Embryonic facial prominence (tissue), 1 donor: ENCODE measurements around the gene NAA38.
"Not testable (repeated sequence)": the region's sequence is repeated elsewhere in the genome, so short reads cannot be mapped to it uniquely, and the experiment has no call there.

Source experiments
- DNase-seq: peaks from one replicate; pipeline ENCODE4 v3.0.0-alpha.2; 2016; ENCODE audit errors: extremely low spot score

Gene NAA38

GRCh38 chr17:7824021-7824924 is 33.1 kb downstream of the NAA38 start:
- DNase-seq, result no peak

DNA sequence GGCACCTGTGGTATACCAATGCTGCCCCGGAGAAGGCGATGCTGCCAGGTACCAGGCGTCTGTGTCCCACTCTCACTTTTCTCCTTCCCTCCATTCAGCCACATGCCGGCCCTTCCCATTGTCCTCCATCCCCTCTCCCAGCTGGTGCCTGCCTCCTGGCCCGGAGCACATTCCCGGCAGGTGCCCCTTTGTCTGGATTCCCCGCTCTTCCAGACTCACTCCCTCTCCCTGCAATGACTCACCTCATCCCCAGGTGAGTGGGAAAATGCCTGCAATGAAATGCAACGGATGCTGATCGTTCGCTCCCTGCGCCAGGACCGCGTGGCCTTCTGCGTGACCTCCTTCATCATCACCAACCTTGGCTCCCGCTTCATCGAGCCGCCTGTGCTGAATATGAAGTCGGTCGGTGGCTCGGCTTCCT is 33.8 kb downstream of the NAA38 start:
- DNase-seq, result no peak

DNA sequence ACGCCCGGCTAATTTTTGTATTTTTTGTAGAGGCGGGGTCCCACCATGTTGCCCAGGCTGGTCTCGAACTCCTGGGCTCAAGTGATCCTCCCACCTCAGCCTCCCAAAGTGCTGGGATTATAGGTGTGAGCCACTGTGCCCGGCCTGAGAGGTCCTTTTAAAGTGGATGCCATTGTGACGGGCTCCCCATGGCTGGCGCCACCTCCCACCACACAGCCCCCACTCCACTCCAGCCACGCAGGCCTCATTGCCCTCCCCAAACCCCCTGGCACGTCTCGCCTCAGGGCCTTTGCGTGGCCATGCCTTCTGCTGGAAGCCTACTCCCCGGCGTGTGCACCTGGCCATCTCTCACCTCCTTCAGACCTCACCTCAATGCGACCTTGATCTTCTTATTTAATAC is 35.2 kb downstream of the NAA38 start:
- no peak for DNase-seq

DNA sequence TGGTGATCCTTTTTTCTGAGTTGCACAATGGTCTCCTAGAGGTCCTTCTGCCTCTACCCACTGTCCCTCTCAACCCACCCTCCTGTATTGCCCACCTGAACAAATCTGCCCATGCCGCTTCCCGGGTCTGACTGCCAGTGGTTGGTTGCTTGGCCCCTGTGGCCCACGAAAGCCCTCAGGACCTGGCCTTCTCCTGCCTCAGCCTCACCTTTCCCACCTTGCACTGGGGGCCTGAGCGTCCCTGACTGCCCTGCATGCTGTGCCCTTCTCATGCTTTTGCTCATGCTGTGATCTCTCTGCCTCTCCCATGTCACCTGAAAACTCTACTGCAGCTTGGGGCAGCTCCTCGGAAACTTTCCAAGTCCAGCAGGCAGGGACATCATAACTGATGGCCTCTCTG is 37.1 kb downstream of the NAA38 start:
- DNase-seq, result no peak

DNA sequence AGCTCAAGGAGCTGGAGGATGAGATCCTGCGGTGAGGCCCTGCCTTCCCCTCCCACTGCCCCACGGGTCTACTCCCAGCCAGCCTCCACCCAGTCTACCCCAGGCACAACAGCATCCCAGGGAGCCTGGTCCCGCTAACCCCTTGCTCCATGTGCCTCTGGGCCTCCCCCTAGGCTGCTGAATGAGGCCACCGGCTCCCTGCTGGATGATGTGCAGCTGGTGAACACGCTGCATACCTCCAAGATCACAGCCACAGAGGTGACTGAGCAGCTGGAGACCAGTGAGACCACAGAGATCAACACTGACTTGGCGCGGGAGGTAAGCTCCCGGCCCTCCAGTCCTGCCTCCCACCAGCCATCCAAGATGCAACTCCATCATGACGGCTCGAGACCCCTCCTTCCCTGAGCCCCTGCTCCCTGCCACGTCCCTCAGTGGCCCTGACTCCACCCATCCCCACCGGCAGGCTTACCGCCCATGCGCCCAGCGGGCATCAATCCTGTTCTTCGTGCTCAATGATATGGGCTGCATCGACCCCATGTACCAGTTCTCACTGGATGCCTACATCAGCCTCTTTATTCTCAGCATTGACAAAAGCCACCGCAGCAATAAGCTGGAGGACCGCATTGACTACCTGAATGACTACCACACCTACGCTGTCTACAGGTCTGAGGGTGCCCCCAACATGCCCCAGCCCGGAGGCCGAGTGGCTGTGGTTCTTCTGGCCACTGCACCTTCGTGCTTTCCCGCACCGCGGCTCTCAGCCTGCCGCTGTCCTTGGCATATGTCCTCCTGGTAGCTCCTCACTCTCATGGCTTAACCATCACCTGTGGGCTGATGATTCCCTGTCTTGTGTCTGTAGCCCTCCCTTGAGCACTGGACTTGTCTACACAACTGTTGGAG is 38.4 kb downstream of the NAA38 start:
- DNase-seq, result no peak

DNA sequence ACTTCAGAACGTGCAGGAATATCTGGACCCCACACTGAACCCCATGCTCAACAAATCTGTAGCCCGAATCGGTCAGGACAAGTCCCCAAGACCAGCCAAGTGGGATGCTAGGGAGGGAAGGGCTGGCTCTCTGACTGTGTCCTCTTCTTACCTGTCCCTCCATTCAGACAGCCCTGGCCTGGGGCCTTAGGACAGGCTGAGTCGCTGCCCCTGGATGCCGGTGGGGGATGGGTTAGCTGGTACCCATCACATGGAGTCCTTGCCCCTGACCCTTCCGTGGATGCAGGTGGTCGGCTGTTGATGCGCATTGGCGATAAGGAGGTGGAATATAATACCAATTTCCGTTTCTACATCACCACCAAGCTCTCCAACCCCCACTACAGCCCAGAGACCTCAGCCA is 39.3 kb downstream of the NAA38 start:
- no peak for DNase-seq

DNA sequence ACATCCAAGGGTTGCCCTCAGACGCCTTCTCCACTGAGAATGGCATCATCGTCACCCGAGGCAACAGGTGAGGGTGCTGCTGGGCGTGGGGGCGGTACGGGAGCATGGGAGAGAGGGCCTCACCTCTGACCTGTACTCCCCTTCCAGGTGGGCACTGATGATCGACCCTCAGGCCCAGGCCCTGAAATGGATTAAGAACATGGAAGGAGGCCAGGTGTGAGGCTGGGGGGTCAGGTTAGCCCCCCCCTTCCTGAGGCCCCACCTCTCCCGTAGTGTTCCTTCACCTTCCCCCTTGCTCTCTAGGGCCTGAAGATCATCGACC is 39.8 kb downstream of the NAA38 start:
- no peak for DNase-seq

- DNase-seq, result no peak
Measured at GRCh38 chr17:7816926-7817642, 40.3 kb downstream of the NAA38 start.

DNA sequence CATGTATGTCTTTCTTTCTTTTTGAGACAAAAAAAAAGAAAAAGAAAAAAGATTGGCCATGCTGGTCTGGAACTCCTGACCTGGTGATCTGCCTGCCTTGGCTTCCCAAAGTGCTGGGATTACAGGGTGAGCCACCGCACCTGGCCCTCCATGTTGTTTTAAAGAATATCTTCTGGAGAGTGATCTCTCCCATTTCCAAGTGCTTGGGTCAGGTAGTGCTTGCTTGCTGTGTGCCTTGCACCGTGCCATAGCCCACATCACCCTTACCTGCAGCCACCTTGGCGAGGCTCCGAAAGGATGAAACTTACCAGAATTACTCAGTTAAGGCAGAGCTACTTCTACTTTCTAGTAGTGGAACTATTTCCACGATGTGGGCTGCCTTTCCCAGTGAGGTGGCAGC is 42.4 kb downstream of the NAA38 start:
- no peak for DNase-seq

- no peak for DNase-seq
Measured at GRCh38 chr17:7811251-7811650, 46.1 kb downstream of the NAA38 start.

DNA sequence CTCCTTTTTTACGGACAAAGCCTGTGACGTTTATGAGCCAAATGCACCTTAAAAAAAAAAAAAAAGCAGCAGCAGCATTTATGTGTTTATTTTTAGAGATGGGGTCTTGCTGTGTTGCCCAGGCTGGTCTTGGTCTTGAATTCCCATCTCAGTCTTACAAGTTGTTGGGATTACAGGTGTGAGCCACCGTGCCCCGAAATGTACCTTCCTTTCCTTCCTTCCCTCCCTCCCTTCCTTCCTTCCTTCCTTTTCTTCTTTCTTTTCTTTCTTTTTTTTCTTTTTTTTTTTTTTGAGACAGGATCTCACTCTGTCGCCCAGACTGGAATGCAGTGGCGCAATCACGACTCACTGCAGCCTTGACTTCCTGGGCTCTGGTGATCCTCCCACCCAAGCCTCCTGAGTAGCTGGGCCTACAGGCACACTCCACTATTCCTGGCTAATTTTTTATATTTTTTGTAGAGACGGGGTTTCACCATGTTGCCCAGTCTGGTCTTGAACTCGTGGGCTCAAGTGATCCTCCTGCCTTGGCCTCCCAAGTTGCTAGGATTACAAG is 47.5 kb downstream of the NAA38 start:
- not testable (repeated sequence) for DNase-seq

- no peak for DNase-seq
Measured at GRCh38 chr17:7809086-7809790, 48.1 kb downstream of the NAA38 start.

DNA sequence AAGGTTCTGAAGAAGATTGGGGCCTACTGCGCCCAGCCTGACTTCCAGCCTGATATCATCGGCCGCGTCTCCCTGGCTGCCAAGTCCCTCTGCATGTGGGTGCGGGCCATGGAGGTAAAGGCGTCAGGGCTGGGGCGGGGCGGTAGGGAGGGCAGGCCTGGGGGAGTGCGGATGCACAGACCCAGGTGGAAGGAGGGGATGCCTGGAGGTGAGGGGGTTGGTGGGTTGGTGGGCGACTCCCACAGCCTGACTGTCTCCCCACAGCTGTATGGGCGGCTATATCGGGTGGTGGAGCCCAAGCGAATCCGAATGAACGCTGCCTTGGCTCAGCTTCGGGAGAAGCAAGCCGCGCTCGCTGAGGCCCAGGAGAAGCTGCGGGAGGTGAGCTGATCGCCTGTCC is 50.2 kb downstream of the NAA38 start:
- no peak for DNase-seq
